ENCODE results near the gene DNAJC11.
"Not testable (repeated sequence)": the region's sequence is repeated elsewhere in the genome, so short reads cannot be mapped to it uniquely, and the experiment has no call there.

DNAJC11 gene

GRCh38 chr1:6657138-6657537, 44.5 kb downstream of the DNAJC11 start:
- WGBS, 2 experiments = 95 to 96% methylated on average over 6 of the region's 6 CpGs
- Histone ChIP-seq H3K36me3 (ENCODE audit: control insufficient read depth, insufficient read depth, low read length) (peaks cover 17% of the 10 kb centered on the region), H3K27me3 (ENCODE audit: control insufficient read depth, insufficient read depth, low read length, poor library complexity, severe bottlenecking) (no peaks in the 10 kb centered on the region), H3K4me1 (ENCODE audit: control insufficient read depth, insufficient read depth, low read length) (no peaks in the 10 kb centered on the region), H3K27ac (ENCODE audit: insufficient read depth, low read depth, low read length, poor library complexity, severe bottlenecking) (no peak overlapping the region), H3K9me3 (ENCODE audit: control insufficient read depth, low read length) (no peaks in the 10 kb centered on the region), H3K4me3 (ENCODE audit: insufficient read depth, low read depth, low read length) (no peak overlapping the region)

- Histone ChIP-seq H3K4me1 (ENCODE audit: control insufficient read depth, insufficient read depth, low read length) (no peaks in the 10 kb centered on the region), H3K27me3 (ENCODE audit: control insufficient read depth, insufficient read depth, low read length, poor library complexity, severe bottlenecking) (no peaks in the 10 kb centered on the region), H3K36me3 (ENCODE audit: control insufficient read depth, insufficient read depth, low read length) (peaks cover 20% of the 10 kb centered on the region), H3K27ac (ENCODE audit: insufficient read depth, low read depth, low read length, poor library complexity, severe bottlenecking) (no peak overlapping the region), H3K4me3 (ENCODE audit: insufficient read depth, low read depth, low read length) (no peak overlapping the region), H3K9me3 (ENCODE audit: control insufficient read depth, low read length) (no peaks in the 10 kb centered on the region)
- WGBS, 2 experiments = 94 to 96% methylated on average over 23 of the region's 23 CpGs
Observed at GRCh38 chr1:6653436-6654290, 48.0 kb downstream of the DNAJC11 start.

GRCh38 chr1:6652986-6653385, 48.6 kb downstream of the DNAJC11 start:
- Histone ChIP-seq H3K36me3 (ENCODE audit: control insufficient read depth, insufficient read depth, low read length) (peaks cover 20% of the 10 kb centered on the region), H3K27ac (ENCODE audit: insufficient read depth, low read depth, low read length, poor library complexity, severe bottlenecking) (no peak overlapping the region), H3K4me1 (ENCODE audit: control insufficient read depth, insufficient read depth, low read length) (no peaks in the 10 kb centered on the region), H3K9me3 (ENCODE audit: control insufficient read depth, low read length) (no peaks in the 10 kb centered on the region), H3K4me3 (ENCODE audit: insufficient read depth, low read depth, low read length) (no peak overlapping the region), H3K27me3 (ENCODE audit: control insufficient read depth, insufficient read depth, low read length, poor library complexity, severe bottlenecking) (no peaks in the 10 kb centered on the region)
- 87% methylated on average over 6 of the region's 6 CpGs for WGBS, 2 experiments

- H3K27me3 ChIP-seq (ENCODE audit: control insufficient read depth, insufficient read depth, low read length, poor library complexity, severe bottlenecking) = no peaks in the 10 kb centered on the region
- no peak overlapping the region for H3K4me3 ChIP-seq (ENCODE audit: insufficient read depth, low read depth, low read length)
- H3K4me1 ChIP-seq (ENCODE audit: control insufficient read depth, insufficient read depth, low read length) = no peaks in the 10 kb centered on the region
- no peaks in the 10 kb centered on the region for H3K9me3 ChIP-seq (ENCODE audit: control insufficient read depth, low read length)
- H3K36me3 ChIP-seq (ENCODE audit: control insufficient read depth, insufficient read depth, low read length) = peaks cover 20% of the 10 kb centered on the region
- 95 to 96% methylated on average over 17 of the region's 17 CpGs for WGBS, 2 experiments
- no peak overlapping the region for H3K27ac ChIP-seq (ENCODE audit: insufficient read depth, low read depth, low read length, poor library complexity, severe bottlenecking)
Observed at GRCh38 chr1:6651909-6652308, 49.7 kb downstream of the DNAJC11 start.

GRCh38 chr1:6648556-6648955, 53.1 kb downstream of the DNAJC11 start:
- H3K4me1 ChIP-seq (ENCODE audit: control insufficient read depth, insufficient read depth, low read length) = no peaks in the 10 kb centered on the region
- H3K4me3 ChIP-seq (ENCODE audit: insufficient read depth, low read depth, low read length) = no peak overlapping the region
- no peak overlapping the region for H3K27ac ChIP-seq (ENCODE audit: insufficient read depth, low read depth, low read length, poor library complexity, severe bottlenecking)
- H3K9me3 ChIP-seq (ENCODE audit: control insufficient read depth, low read length) = no peaks in the 10 kb centered on the region
- no peaks in the 10 kb centered on the region for H3K27me3 ChIP-seq (ENCODE audit: control insufficient read depth, insufficient read depth, low read length, poor library complexity, severe bottlenecking)
- peaks cover 33% of the 10 kb centered on the region for H3K36me3 ChIP-seq (ENCODE audit: control insufficient read depth, insufficient read depth, low read length)
- 87 to 90% methylated on average over 6 of the region's 6 CpGs for WGBS, 2 experiments

- WGBS, 2 experiments = 70 to 76% methylated on average over 10 of the region's 10 CpGs
- Histone ChIP-seq H3K4me1 (ENCODE audit: control insufficient read depth, insufficient read depth, low read length) (no peaks in the 10 kb centered on the region), H3K27me3 (ENCODE audit: control insufficient read depth, insufficient read depth, low read length, poor library complexity, severe bottlenecking) (no peaks in the 10 kb centered on the region), H3K9me3 (ENCODE audit: control insufficient read depth, low read length) (no peaks in the 10 kb centered on the region), H3K27ac (ENCODE audit: insufficient read depth, low read depth, low read length, poor library complexity, severe bottlenecking) (no peak overlapping the region), H3K36me3 (ENCODE audit: control insufficient read depth, insufficient read depth, low read length) (peaks cover 24% of the 10 kb centered on the region), H3K4me3 (ENCODE audit: insufficient read depth, low read depth, low read length) (no peak overlapping the region)
Observed at GRCh38 chr1:6646499-6647148, 55.0 kb downstream of the DNAJC11 start.

GRCh38 chr1:6645018-6645417, 56.6 kb downstream of the DNAJC11 start:
- WGBS, 2 experiments = 97% methylated on average over 7 of the region's 7 CpGs
- Histone ChIP-seq H3K4me3 (ENCODE audit: insufficient read depth, low read depth, low read length) (no peak overlapping the region), H3K27ac (ENCODE audit: insufficient read depth, low read depth, low read length, poor library complexity, severe bottlenecking) (no peak overlapping the region), H3K9me3 (ENCODE audit: control insufficient read depth, low read length) (no peaks in the 10 kb centered on the region), H3K36me3 (ENCODE audit: control insufficient read depth, insufficient read depth, low read length) (peaks cover 24% of the 10 kb centered on the region), H3K27me3 (ENCODE audit: control insufficient read depth, insufficient read depth, low read length, poor library complexity, severe bottlenecking) (no peaks in the 10 kb centered on the region), H3K4me1 (ENCODE audit: control insufficient read depth, insufficient read depth, low read length) (no peaks in the 10 kb centered on the region)

GRCh38 chr1:6640867-6641266, 60.7 kb downstream of the DNAJC11 start:
- H3K36me3 ChIP-seq (ENCODE audit: control insufficient read depth, insufficient read depth, low read length) = peaks cover 38% of the 10 kb centered on the region
- not testable (repeated sequence) for H3K4me3 ChIP-seq (ENCODE audit: insufficient read depth, low read depth, low read length); H3K27ac ChIP-seq (ENCODE audit: insufficient read depth, low read depth, low read length, poor library complexity, severe bottlenecking); H3K4me1 ChIP-seq (ENCODE audit: control insufficient read depth, insufficient read depth, low read length); H3K27me3 ChIP-seq (ENCODE audit: control insufficient read depth, insufficient read depth, low read length, poor library complexity, severe bottlenecking); H3K9me3 ChIP-seq (ENCODE audit: control insufficient read depth, low read length)
- WGBS, 2 experiments = 81 to 96% methylated on average over 3 of the region's 3 CpGs

- Histone ChIP-seq H3K27me3 (ENCODE audit: control insufficient read depth, insufficient read depth, low read length, poor library complexity, severe bottlenecking) (no peaks in the 10 kb centered on the region), H3K36me3 (ENCODE audit: control insufficient read depth, insufficient read depth, low read length) (peaks cover 27% of the 10 kb centered on the region), H3K9me3 (ENCODE audit: control insufficient read depth, low read length) (no peaks in the 10 kb centered on the region), H3K4me3 (ENCODE audit: insufficient read depth, low read depth, low read length) (no peak overlapping the region), H3K4me1 (ENCODE audit: control insufficient read depth, insufficient read depth, low read length) (no peaks in the 10 kb centered on the region), H3K27ac (ENCODE audit: insufficient read depth, low read depth, low read length, poor library complexity, severe bottlenecking) (no peak overlapping the region)
- 92 to 94% methylated on average over 18 of the region's 18 CpGs for WGBS, 2 experiments
Observed at GRCh38 chr1:6638226-6638625, 63.4 kb downstream of the DNAJC11 start.

GRCh38 chr1:6637770-6638169, 63.8 kb downstream of the DNAJC11 start:
- Histone ChIP-seq H3K4me1 (ENCODE audit: control insufficient read depth, insufficient read depth, low read length) (no peaks in the 10 kb centered on the region), H3K9me3 (ENCODE audit: control insufficient read depth, low read length) (no peaks in the 10 kb centered on the region), H3K27me3 (ENCODE audit: control insufficient read depth, insufficient read depth, low read length, poor library complexity, severe bottlenecking) (no peaks in the 10 kb centered on the region), H3K27ac (ENCODE audit: insufficient read depth, low read depth, low read length, poor library complexity, severe bottlenecking) (no peak overlapping the region), H3K36me3 (ENCODE audit: control insufficient read depth, insufficient read depth, low read length) (peaks cover 27% of the 10 kb centered on the region), H3K4me3 (ENCODE audit: insufficient read depth, low read depth, low read length) (no peak overlapping the region)
- WGBS, 2 experiments = 94 to 98% methylated on average over 9 of the region's 9 CpGs
